SK-N-SH treated with all-trans-retinoic acid at 6 μM for 48 hours (cell line): ENCODE data around the gene KRT78.

Source experiments
- ZFP30 ChIP-seq: fragments of 450-650 bp; formaldehyde crosslinking; IDR thresholded peaks from 2 replicates; pipeline ENCODE4 v1.5.0; 2022; ENCODE audit warnings: mild to moderate bottlenecking, moderate library complexity
- ZNF565 ChIP-seq: fragments of 450-650 bp; formaldehyde crosslinking; conservative IDR thresholded peaks from 2 replicates; pipeline ENCODE4 v1.5.0; 2020; ENCODE audit warnings: low read depth, mild to moderate bottlenecking, moderate library complexity
- TF ChIP-seq, protein P1 (sequence below): fragments of 250-450 bp; sonication (Bioruptor Pico); IDR thresholded peaks from 2 replicates; pipeline ENCODE4 v1.5.1; 2021; ENCODE audit warnings: mild to moderate bottlenecking, moderate library complexity

DNA sequence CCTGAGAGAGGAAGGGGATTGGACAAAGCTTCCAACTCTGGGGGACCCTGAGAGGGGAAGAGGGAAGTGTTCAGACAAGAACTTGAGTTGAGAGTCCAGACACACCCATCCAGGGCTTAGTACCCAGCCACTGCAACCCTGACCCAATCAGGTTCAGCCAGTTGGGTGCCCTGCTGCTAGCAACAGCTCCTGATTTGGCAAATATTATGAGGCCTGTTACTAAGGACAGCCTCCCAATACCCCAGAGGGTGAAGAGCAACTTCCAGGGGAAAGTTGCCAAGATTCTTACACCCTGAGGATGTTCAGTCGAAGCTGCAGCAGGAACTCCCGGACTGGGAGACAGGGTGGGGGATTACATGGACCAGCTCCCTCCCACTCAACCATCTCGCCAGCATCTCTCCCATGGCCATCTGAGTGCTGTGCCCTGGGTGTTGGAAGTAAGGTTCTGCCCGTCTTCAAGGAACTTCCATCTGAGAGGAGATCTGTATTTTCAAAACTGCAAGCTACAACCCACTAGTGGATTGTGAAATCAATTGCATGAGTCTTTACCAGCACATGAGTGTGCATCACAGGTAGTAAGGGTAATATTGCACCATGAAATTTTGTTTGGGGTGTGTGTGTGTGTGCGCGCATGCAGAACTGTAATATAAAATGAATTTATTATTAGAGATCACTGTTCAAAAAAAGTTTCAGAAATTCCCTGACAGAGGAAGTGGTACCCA, 11.5 kb upstream of the KRT78 start:
- no peak for TF ChIP-seq ZNF565
- TF ChIP-seq, protein P1, sequence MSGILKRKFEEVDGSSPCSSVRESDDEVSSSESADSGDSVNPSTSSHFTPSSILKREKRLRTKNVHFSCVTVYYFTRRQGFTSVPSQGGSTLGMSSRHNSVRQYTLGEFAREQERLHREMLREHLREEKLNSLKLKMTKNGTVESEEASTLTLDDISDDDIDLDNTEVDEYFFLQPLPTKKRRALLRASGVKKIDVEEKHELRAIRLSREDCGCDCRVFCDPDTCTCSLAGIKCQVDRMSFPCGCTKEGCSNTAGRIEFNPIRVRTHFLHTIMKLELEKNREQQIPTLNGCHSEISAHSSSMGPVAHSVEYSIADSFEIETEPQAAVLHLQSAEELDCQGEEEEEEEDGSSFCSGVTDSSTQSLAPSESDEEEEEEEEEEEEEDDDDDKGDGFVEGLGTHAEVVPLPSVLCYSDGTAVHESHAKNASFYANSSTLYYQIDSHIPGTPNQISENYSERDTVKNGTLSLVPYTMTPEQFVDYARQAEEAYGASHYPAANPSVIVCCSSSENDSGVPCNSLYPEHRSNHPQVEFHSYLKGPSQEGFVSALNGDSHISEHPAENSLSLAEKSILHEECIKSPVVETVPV (CRISPR knock-in tag) = no peak
- no peak for TF ChIP-seq ZFP30 (CRISPR knock-in tag)
